Astrocyte of the spinal cord (primary cell): Measurements from ENCODE around the gene CCL24.
"Not testable (repeated sequence)": the region's sequence is repeated elsewhere in the genome, so short reads cannot be mapped to it uniquely, and the experiment has no call there.

Experiments used
- DNase-seq: peaks from one replicate; pipeline ENCODE4 v3.0.0; 2011; ENCODE audit warnings: low read depth, low spot score
- H3K4me3 ChIP-seq: 2 replicates; pipeline ENCODE4 v1.5.1; 2011; ENCODE audit warnings: low read depth, mild to moderate bottlenecking, low read length, moderate library complexity
- in situ Hi-C: cut with HindIII; loops from 2 replicates; pipeline ENCODE4 v1.10.0; 2017; ENCODE audit warnings: low sequenced_read_pairs
- TF ChIP-seq, protein P1 (sequence below): IDR thresholded peaks from 2 replicates; pipeline ENCODE4 v1.5.1; 2012; ENCODE audit warnings: low read depth, mild to moderate bottlenecking, low read length, inconsistent platforms

CCL24 gene

DNA sequence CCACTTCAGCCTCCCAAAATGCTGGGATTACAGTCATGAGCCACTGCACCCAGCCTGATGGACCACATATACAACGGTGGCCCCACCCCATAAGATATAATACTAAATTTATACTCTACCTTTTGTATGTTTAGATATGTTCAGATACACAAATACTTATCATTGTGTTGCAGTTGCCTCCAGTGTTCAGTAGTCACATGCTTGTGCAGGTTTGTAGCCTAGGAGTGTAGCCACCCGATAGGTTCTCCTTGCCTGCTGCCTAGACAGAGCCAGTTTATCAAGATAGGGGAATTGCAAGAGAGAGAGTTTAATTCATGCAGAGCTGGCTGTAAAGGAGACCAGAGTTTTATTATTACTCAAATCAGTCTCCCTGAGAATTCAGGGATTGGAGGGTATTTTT lies 9.6 kb downstream of the CCL24 start:
- DNase-seq = no peak
- in situ Hi-C loops = no loop called here
- TF ChIP-seq, protein P1, sequence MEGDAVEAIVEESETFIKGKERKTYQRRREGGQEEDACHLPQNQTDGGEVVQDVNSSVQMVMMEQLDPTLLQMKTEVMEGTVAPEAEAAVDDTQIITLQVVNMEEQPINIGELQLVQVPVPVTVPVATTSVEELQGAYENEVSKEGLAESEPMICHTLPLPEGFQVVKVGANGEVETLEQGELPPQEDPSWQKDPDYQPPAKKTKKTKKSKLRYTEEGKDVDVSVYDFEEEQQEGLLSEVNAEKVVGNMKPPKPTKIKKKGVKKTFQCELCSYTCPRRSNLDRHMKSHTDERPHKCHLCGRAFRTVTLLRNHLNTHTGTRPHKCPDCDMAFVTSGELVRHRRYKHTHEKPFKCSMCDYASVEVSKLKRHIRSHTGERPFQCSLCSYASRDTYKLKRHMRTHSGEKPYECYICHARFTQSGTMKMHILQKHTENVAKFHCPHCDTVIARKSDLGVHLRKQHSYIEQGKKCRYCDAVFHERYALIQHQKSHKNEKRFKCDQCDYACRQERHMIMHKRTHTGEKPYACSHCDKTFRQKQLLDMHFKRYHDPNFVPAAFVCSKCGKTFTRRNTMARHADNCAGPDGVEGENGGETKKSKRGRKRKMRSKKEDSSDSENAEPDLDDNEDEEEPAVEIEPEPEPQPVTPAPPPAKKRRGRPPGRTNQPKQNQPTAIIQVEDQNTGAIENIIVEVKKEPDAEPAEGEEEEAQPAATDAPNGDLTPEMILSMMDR = no peak
- no peak overlapping the region for H3K4me3 ChIP-seq

DNA sequence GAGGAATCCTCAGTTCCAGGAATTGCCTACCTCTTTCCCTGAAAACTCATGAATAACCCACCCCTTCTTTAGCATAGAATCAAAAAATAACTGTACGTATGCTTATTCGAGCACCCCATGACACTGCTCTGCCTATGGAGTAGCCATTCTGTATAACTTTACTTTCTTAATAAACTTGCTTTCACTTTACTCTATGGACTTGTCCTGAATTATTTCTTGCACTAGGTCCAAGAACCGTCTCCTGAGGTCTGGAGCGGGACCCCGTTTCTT lies 11.1 kb downstream of the CCL24 start:
- H3K4me3 ChIP-seq = no peak overlapping the region
- in situ Hi-C loops = no loop called here
- DNase-seq = no peak
- TF ChIP-seq, protein P1 = no peak

DNA sequence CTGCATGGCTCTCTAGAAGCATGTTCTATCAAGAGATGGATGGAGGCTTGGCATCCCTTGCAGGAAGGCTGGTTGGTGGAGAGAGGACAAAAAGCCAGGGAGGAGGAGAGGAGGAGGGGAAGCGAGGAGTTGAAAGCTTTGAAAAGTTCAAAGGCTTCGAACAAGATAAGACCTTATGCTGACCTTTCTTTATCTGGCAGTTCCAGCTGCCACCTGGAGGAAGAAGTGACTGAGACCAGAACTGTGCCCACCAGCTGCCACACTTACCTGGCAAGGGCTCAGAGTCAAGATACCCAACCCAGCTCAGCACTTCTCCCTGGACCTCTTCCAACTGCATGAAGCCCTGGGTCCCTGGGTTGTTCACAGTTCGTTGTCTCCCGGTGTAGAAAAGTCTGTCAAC lies 14.8 kb downstream of the CCL24 start:
- in situ Hi-C loops = no loop called here

DNA sequence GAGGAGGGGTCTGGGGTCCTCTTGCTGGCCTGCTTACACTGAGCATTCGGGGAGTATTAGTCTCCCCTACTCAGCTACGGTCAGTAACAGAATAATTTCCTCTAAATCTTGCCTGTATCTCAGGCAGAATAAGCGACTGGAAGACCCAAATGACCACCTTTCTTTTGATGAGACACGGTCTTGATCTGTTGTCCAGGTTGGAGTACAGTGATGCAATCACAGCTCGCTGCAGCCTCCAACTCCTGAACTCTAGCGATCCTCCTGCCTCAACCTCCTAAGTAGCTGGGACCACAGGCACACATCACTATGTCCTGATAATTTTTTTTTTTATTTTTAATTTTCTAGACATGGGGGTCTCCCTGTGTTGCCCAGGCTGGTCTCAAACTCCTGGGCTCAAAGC lies 17.2 kb downstream of the CCL24 start:
- TF ChIP-seq, protein P1 = no peak
- in situ Hi-C loops = no loop called here

More for the DNA sequence above, 14.8 kb downstream of the CCL24 start:
- no peak overlapping the region for H3K4me3 ChIP-seq
- no peak for DNase-seq
- TF ChIP-seq, protein P1 = no peak

DNA sequence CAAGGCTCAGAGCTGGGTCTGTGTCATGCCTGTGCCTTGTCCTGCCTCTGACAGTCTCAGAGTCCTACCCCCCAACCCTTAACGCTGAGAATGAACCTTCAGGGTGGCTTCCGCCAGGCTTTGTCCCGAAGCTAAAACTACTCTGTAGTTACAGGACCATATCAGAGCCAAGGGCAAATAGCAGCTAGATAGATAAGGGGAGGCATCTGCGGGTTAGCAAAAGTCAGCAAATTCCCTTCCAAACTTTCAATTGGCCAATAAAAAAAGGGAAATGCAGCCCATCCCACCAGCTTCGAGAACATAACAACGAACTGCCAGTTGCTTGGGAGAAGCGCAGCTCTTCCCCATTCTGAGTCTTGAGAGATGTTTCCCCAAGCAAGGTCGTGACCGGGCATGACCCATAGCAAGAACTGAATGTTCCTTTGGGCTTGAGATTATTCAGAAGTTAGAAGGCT lies 17.7 kb downstream of the CCL24 start:
- no peak for DNase-seq
- no peak overlapping the region for H3K4me3 ChIP-seq
- in situ Hi-C loops = no loop called here
- TF ChIP-seq, protein P1 = no peak

More for the DNA sequence above, 17.2 kb downstream of the CCL24 start:
- no peak overlapping the region for H3K4me3 ChIP-seq
- DNase-seq = no peak

DNA sequence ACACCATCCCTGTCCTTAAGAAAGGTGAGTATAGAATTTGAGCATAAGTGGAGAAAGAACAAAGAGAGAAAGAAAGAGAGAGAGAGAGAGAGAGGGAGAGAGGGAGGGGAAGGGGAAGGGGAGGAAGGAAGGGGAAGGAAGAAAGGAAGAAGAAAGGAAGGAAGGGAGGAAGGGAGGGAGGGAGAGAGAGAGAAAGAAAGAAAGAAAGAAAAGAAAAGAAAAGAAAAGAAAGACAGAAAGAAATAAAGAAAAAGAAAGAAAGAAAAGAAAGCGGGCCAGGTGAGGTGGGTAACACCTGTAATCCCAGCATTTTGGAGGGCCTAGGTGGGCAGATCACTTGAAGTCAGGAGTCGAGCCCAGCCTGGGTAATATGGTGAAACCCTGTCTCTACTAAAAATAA lies 19.9 kb downstream of the CCL24 start:
- TF ChIP-seq, protein P1 = no peak
- no peak for DNase-seq
- in situ Hi-C loops = no loop called here
- H3K4me3 ChIP-seq = no peak overlapping the region

DNA sequence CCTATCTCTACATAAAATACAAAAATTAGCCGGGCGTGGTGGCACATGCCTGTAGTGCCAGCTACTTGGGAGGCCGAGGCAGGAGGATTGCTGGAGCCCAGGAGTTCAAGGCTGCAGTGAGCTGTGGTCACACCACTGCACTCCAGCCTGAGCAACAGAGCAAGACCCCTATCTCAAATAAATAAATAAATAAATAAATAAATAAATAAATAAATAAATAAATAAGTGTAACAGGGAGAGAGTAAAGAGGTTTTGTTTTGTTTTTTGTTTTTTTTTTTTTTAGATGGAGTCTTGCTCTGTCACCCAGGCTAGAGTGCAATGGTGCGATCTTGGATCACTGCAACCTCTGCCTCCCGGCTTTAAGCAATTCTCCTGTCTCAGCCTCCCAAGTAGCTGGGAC lies 21.0 kb downstream of the CCL24 start:
- DNase-seq, H3K4me3 ChIP-seq, in situ Hi-C loops: not testable (repeated sequence)
